Epithelial cell of prostate (primary cell): ENCODE data around the gene UNK.
A peak's percentile ranks its signal among the peaks of the same experiment; 100 is the strongest.
"Not testable (repeated sequence)": the region's sequence is repeated elsewhere in the genome, so short reads cannot be mapped to it uniquely, and the experiment has no call there.

Experiments
- DNase-seq: peaks from one replicate; pipeline ENCODE4 v3.0.0-alpha.2; 2011; ENCODE audit warnings: low read depth, low spot score
- H3K27ac ChIP-seq: fragments of 450-650 bp; 2 replicates; pipeline ENCODE4 v1.5.1; 2017; ENCODE audit warnings: mild to moderate bottlenecking

Gene UNK

DNA sequence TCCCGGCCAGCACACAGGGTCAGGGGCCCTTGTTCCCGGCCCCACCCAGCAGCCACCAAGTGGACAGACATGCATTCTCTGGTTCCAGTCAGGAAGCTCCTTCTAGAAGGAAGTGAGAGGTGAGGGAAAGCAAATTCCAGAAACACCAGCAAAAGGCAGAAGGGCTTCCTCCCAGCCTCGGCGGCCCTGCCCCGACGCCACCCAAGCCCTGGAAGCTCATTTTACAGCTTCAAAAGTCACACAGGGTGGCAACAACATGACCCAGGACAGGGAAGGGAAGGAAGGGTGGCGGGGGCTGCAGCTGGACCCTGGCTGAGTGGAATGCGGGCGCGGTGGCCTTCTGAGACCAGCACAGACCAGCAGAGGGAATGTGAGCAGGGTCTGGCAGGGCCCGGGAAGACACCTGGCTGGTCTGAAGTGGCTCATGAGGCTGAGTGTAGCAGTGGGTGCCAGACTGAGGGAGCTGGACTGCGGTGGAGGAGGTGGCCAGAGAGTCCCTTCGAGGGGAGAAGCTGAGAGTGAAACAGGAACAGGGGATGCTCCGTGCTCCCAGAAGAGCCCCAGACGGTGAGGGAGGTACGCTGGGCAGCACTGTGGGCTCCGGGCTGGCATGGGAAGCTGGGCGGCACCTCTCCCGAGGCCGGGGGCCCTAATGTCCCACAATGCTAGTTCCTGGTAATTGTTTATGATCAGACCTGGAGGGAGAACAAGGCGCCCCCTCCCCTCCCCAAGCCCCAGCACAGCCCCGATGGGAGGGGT, 61.5 kb downstream of the UNK start:
- H3K27ac ChIP-seq: peak overlapping the region; percentile 87
- DNase-seq: no peak

DNA sequence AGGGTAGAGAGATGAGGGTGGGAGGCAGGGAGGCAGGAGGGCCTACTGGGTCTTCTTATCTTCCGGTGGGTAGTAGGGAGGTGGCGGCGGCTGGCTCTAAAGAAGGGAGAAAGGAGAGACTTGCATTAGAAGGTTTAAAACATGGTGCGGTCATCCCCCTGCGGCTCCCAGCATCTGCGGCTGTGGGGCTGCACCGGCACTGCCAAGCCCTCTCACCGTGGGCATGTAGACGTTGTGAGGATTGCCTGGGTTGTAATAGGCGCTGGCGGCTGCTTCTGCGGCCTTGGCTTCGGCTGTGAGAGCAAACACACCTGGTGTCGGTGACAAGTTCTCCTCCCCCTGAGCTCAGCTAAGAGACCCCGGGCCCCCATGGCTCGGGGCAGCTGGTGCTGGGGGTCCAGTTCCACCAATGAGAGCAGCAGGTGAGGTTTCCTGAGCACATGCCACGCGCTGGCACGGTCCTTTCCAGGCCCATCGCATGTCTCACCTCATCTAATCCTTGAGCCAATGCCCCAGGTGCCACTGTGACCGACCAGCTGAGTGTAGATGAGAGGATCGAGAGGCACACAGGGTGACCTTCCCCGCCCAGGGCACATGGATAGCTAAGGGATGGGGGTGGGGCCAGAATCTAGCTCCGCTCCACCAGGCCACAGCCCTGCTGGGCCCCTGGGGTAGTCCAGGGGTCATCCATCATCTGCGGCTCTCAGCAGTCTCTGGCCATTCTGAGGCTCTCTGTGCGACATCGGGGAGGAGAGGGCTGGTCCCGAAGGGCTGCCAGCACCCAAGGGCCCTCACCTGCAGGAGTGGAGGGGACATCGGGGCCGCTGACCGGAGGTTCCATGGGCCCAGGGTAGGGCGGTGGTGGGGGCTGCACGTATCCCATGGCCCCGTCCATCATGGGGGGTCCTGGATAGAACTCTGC, 62.3 kb downstream of the UNK start:
- DNase-seq: no peak
- peak overlapping the region; percentile 87 for H3K27ac ChIP-seq

DNA sequence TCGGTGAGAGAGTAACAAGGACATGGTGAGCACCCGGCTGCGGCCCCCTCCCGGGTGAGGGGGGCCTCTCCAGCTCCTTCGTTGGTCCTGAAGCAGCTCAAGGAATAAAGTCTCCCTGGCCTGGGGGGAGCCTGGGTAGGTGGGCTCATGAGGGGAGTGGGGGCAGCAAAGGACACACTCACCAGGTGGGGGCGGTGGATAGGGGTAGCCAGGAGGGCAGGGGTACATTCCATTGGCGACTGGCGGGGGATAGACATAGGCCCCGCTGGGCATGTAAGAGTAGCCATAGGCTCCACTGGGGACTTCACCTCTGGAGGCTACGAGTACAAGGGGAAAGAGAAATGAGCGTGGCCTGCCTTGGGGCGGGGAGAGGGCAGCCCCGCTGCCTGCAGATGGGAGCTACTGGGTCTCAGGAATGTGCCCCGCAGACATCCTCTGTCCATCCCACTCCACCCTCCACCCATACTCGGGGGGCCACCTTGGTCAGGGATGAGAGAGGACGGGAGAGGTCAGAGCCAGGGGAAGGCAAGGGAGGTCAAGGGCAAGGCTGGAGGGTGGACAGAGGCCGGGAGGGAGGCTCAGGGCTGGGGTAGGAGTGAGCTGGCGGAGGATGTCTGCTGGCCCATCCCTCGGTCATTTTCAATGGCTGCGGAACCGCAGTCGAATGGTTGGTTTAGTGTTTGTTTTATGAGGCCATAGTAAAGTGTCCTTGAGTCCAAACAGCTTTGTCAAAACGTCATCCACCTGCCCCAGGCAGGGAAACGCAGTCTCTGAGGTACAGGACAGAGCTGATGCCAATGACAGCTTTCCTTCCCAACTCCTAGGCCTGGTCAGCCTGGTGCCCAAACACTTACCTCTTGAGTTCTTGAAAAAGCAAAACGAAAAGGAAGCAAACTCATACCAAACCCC, 63.3 kb downstream of the UNK start:
- DNase-seq: no peak
- no peak overlapping the region for H3K27ac ChIP-seq

DNA sequence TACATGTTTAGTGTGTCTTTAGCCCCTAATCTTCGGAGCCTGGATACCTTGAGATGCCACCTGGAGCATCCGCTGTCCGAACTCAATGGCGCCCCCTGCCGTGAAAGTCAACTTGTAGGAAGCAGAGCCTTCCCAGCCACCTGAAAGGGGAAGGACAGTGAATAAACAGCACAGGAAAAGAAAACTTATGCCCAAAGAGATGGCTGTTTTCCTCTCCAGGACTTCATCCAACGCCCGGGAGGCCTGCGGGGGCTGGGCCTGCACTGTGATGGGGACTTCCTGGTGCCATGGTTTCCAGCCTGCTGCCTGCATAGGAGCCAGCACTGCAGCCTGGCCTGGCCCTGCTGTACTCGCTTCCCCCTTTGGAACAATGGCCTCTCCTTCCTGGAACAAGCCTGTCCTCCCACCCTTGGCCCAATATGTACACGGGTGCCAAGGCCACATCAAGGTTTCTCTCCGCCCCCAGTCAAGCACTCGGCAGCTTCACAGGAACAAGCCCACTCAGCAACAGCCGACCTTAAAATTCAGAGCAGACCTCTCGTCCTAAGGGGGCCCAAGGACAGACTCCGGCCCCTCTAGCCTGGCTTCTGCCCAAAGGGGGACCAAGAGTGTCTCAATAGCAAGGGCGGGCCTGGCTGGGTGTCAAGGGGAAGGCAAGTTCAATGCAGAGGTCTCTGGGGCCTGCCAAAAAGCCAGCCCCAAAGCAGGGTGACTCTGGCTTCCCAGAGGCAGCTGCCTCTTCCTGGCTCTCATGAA, 64.1 kb downstream of the UNK start:
- no peak overlapping the region for H3K27ac ChIP-seq
- DNase-seq: no peak

DNA sequence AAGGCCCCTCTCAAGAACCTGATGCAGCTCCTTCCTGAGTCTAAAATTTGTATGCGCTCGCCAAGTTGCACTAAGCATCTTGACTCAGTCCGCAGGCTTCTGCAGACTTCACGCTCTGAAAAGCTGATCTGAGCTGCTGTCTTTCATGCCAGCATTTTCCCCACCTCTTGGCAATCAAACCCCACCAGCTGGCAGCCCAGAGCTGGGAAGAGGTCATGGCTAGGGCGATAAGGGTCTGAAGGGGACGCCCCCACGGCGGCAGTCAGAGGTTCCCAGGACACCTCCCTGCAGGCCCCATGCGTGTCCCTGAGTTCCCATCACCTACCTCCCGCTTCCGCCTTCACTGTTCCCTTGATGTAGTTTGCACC, 64.7 kb downstream of the UNK start:
- H3K27ac ChIP-seq: no peak overlapping the region
- no peak for DNase-seq

DNA sequence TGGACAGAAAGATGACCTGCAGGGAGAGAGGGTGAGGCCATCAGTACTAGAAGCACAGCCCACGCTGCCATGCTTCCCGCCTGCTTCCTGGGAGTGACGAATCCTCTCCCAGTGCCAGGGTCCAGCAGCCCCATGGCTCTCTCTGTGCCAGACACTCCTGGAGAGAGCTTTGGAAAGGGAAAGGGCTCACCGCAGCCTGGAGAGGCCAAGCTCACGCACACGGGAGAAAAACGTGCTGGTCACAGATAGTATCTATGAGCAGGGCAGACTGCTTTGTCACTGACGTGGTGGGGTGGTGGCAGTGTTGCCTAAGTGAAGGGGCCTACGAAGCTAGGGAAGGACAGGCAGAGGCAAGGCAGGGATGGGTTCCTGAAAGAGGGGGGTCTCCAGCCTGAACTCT, 65.1 kb downstream of the UNK start:
- no peak overlapping the region for H3K27ac ChIP-seq
- DNase-seq: no peak

DNA sequence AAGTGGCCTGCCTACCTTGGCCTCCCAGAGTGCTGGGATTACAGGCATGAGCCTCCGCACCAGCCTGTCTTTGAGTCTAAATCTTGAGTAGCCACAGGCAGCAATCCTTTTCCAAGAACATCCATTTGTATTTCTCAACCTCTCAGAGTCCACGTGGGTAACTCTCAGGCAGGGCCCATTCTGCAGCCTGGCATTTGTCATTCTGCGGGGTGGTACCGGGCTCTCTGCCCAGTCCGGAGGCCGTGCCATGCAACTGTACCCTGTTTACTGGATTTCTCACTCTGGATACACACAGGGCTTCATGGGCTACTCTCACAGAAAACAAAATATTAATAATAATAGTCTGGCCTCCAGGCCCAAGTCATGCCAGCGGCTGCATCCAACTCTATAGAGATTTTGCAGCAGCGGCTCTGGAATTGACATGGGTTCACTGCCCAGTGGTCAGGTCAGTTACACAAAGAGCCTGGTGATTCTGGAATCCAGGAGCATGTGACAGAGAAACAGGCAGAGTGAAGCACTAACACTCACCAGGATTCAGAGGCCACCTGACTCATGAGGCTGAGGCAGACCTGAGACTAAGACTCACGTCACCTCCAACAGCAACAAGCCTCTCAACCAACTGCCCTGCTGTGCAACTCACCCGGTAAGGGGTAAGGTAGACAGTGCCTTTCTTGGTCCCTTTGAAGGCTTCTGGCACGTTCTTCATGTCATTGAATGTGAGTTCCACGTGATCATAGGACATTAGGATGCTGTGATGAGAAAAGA, 66.5 kb downstream of the UNK start:
- DNase-seq: no peak
- H3K27ac ChIP-seq: no peak overlapping the region

DNA sequence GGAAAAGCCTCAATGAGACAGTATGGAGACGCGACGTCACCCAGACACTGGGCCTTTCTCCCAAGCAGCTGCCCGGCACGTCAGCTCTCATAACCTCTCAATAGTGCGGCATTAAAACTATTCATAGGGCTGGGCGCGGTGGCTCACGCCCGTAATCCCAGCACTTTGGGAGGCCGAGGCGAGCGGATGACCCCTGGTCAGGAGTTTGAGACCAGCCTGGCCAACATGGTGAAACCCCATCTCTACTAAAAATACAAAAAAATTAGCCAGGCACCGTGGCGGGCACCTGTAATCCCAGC, 67.0 kb downstream of the UNK start:
- H3K27ac ChIP-seq, DNase-seq: not testable (repeated sequence)

DNA sequence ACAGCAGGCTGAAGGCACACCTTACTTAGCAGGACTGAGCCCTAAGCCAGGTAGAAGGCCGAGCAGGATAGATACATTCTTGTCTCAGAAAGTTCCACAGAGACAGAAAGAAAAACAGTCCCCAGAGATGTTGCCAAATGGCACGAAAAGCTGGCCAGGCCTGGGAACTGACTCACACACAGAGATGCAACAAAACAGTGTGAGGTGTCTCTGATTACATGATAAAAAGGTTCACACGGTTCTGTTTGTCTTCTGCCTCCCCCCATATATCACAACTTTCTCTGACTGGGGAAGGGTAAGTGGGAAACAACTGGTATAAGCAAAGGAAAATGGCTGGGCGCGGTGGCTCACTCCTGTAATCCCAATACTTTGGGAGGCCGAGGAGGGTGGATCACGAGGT, 68.8 kb downstream of the UNK start:
- peak overlapping the region; percentile 83 for H3K27ac ChIP-seq
- no peak for DNase-seq

DNA sequence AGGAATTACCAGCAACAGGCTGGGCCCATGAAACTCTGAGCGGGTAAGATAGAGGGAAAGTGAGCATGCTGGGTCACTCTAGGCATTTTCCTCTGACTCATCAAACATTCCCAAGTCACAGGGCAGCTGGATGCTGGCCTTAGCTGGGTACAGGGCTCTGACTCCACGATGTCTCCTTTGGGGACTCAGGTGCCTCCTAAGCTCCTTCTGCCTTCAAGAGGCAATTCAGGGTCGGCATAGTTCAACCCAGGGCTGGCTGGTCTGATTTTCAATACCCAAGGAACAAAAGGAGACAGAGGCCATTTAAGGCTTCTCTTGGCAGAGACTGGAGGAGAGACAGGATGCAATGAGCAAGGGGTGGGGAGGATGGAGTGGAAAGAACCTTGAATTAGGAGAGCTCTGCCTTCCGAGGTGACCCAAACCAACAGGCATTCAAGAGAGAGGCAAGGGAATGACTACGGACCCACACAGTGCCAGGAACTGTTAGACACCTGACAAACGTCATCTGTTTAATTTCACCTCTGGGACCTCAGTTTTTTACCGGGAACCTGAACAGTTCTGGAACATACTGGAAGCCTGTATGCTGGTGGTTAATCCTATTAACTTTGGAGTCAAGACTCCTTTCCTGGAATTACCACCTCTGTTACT, 69.6 kb downstream of the UNK start:
- no peak for DNase-seq
- H3K27ac ChIP-seq: peak overlapping the region; percentile 83

DNA sequence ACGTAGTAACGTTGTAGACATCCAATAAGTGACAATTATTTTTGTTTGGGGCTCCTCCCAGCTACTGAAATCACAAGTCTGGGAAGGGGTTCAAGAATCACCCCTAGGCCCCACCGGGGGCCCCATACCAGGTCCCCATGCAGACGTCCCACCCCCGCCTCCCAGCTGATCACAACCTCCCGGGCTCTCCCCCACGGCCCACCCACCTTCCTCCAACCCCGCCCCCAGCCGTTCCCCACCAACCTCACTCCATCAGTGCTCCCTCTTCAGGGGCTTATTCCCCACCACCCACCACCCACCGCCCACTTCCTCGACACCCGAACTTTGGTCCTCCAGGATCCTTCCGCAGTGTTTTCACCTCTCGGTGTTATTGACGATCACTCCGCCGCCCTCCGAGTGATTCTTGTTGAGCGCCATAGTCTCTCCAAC, 70.3 kb downstream of the UNK start:
- DNase-seq: no peak
- peak overlapping the region; percentile 83 for H3K27ac ChIP-seq

DNA sequence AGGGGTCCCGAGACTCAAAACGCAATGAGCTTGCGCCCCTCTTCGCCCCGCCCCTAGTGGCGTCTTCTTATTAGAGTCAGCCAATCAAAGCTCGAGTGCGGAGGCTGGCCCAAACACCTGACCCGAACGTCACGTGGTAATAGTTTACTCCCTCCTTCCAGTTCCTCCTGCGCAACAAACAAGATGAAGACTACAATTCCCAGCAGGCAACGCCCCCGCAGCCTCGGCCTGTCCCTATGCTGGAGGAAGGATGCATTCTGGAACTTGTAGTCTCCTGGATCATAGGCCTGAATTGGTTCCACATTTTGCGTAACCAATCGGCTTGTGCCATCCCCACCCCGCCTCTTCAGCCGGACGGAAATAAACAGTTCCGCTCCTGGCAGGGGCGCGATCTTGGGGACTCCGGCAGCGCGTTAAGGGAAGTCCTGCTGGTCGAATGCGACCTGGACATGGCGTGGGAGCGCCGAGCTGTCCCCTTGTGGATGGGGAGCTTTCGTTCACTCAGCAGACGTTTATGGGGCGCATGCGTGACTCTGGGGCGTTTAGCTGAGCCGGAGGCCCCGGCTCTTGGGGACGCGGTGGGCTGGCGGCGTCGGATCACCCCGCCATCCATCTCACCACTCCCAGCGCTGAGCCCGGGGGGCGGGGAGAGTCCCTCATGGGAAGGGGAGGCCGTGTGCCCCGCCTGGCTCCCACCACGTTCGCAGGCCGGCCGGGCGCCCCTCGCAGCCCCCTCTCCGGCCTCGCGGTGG, 70.9 kb downstream of the UNK start, which contains the start of gene WBP2:
TSS of gene WBP2 (minus strand) at position 26 of the 752 bp plus-strand sequence. CDS start 38 bp downstream, outside the sequence.
- peak within 1 kb of the TSS; percentile 83 for H3K27ac ChIP-seq
- peak; percentile 99 for DNase-seq

DNA sequence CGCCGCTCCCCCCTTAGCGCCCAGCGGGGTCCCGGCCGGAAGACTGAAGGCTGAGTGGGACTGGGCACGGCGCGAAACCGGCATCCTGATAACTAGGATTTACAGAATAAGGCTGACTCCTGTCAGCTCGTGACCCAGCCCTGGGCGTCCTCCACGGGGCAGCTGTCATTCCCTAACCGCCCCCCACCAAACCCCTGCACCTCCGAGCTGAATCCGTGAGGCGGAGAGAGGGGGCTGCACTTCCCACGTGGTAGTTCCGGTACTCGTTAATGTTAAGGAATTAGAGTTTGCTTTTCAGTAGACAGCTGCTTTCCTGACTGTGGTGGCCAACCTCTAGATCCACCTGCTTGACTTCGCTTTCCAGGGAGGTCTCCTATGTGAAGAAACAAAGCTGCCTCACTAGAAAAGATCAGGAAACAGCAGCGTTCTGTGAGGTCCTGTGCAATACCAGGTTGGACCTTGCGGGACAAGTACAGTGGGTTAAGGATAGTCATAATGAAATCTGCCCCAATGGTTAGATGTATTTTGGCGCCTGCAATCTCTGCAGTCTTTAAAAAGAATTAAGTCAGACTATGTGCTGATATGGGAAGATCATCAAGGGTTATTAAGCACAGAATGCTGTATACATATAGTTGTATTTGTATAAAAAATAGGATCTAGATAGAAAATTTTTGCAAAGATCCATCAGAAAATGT, 71.6 kb downstream of the UNK start:
- no peak for DNase-seq
- H3K27ac ChIP-seq: peak overlapping the region; percentile 83

DNA sequence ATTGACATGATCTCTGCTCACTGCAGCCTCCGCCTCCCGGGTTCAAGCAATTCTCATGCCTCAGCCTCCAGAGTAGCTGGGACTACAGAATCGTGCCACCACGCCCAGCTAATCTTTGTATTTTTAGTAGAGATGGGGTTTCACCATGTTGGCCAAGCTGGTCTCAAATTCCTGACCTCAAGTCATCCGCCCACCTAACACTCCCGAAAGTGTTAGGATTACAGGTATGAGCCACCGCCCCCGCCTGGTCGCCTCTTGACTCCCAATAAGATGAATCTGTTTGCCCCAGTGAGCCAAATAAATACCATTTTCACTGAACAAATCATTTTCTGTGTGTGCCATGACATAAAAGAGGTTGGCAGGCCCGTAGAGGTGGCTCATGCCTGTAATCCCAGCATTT, 74.8 kb downstream of the UNK start:
- H3K27ac ChIP-seq, DNase-seq: not testable (repeated sequence)

DNA sequence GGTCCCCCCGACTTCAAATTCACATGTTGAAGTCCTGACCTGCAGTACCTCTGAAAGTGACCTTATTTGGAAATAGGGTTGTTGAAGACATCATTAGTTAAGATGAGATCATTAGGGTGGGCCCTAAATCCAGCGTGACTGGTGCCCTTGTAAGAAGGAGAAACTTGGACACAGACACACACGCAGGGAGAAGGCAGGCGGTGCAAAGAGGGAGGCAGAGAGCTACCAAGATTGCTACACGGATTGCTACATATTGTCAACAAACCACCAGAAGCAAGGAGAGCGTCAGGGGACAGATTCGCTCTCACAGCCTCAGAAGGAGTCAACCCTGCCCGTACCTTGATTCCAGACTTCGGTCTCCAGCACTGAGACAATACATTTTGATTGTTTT, 77.3 kb downstream of the UNK start:
- no peak overlapping the region for H3K27ac ChIP-seq
- no peak for DNase-seq

DNA sequence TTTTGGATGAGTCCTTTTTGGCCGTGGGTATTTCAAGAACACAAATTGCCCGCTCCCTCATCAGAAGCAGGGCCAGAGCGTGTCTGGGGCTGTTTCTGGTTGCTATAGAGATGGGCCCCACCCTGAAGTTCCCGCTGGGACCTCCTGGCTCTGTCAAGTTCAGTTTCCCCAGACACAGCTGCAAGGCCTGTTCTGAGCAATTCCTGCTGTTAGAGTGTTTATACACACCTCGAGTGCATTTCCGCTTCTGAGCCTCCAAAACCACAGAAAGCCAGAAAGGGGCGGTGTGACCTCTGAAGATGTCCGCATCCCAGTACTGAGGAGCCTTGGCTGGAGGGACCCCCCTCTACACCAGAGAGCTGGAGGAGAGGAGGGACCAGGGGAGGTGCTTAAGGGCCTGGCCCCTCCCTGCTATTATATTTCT, 79.9 kb downstream of the UNK start:
- H3K27ac ChIP-seq: no peak overlapping the region
- no peak for DNase-seq

DNA sequence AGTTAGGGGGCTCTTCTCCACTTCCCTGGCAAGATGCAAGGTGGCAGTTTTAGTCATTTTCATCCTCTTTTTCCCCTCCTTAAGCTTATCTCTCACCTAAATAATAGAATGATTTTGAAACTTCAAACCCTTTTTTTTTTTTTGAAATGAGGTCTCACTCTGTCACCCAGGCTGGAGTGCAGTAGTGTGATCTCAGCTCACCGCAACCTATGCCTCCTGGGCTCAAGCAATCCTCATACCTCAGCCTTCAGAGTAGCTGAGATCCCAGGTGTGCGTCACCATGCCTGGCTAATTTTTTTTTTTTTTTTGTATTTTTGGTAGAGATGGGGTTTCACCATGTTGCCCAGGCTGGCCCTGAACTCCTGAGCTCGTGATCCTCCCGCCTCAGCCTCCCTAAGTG, 80.3 kb downstream of the UNK start:
- H3K27ac ChIP-seq, DNase-seq: not testable (repeated sequence)
